ENCODE data around the gene MAP4.

MAP4 gene

GRCh38 chr3:47859956-47860605, 156.1 kb downstream of the MAP4 start:
- DNase-seq (ENCODE audit: low spot score), result no peak

GRCh38 chr3:47857151-47857550, 159.1 kb downstream of the MAP4 start:
- DNase-seq (ENCODE audit: low spot score), result no peak

GRCh38 chr3:47856669-47857068, 159.5 kb downstream of the MAP4 start:
- DNase-seq (ENCODE audit: low spot score), result no peak

- no peak for DNase-seq (ENCODE audit: low spot score)
Measured at GRCh38 chr3:47855461-47856383, 160.5 kb downstream of the MAP4 start.

GRCh38 chr3:47854720-47855455, 161.3 kb downstream of the MAP4 start:
- DNase-seq (ENCODE audit: low spot score), result no peak

- no peak for DNase-seq (ENCODE audit: low spot score)
Measured at GRCh38 chr3:47854267-47854666, 161.9 kb downstream of the MAP4 start.

- DNase-seq (ENCODE audit: low spot score), result no peak
Measured at GRCh38 chr3:47852604-47853602, 163.3 kb downstream of the MAP4 start.

- no peak for DNase-seq (ENCODE audit: low spot score)
Measured at GRCh38 chr3:47851888-47852603, 164.2 kb downstream of the MAP4 start.

- no peak for DNase-seq (ENCODE audit: low spot score)
Measured at GRCh38 chr3:47850564-47851410, 165.4 kb downstream of the MAP4 start.

GRCh38 chr3:47849699-47850563, 166.3 kb downstream of the MAP4 start:
- DNase-seq (ENCODE audit: low spot score), result no peak

GRCh38 chr3:47849186-47849698, 167.0 kb downstream of the MAP4 start:
- no peak for DNase-seq (ENCODE audit: low spot score)

GRCh38 chr3:47848599-47849117, 167.6 kb downstream of the MAP4 start:
- DNase-seq (ENCODE audit: low spot score), result no peak

GRCh38 chr3:47847801-47848518, 168.3 kb downstream of the MAP4 start:
- no peak for DNase-seq (ENCODE audit: low spot score)

GRCh38 chr3:47847260-47847659, 169.0 kb downstream of the MAP4 start:
- no peak for DNase-seq (ENCODE audit: low spot score)

- no peak for DNase-seq (ENCODE audit: low spot score)
Measured at GRCh38 chr3:47846880-47847248, 169.4 kb downstream of the MAP4 start.

- DNase-seq (ENCODE audit: low spot score), result no peak
Measured at GRCh38 chr3:47846186-47846879, 169.9 kb downstream of the MAP4 start.

GRCh38 chr3:47841786-47842349, 174.3 kb downstream of the MAP4 start:
- DNase-seq (ENCODE audit: low spot score), result no peak

All from pons (tissue), 1 donor.